Neural cell (in vitro differentiated cells): Measurements from ENCODE around the gene DNAJC15. TPM values are rescaled to one million over a fixed set of nuclear protein-coding genes. Genes with fewer than 3 reads are reported as not detected.

Experiments used
- H2AFZ ChIP-seq: fragments of 200-600, 300-800 bp; sonication (generic), shearing (Covaris generic); 2 replicates; pipeline ENCODE4 v1.6.0; 2014; ENCODE audit warnings: low read depth, mild to moderate bottlenecking, antibody characterized with exemption, low read length, moderate library complexity
- H3F3A ChIP-seq: fragments of 200-600 bp; shearing (Covaris generic); 2 replicates; pipeline ENCODE4 v1.6.1; 2016; ENCODE audit warnings: mild to moderate bottlenecking, moderate library complexity, mixed read lengths, antibody characterized with exemption, low read length; ENCODE audit not compliant: insufficient read depth, poor library complexity, severe bottlenecking
- H3K27ac ChIP-seq: fragments of 200-600, 300-800 bp; sonication (generic), shearing (Covaris generic); 2 replicates; pipeline ENCODE4 v1.5.1; 2014; ENCODE audit warnings: mild to moderate bottlenecking, low read length, moderate library complexity
- H3K27me3 ChIP-seq: fragments of 300-800, 200-600 bp; sonication (generic), shearing (Covaris generic); 2 replicates; pipeline ENCODE4 v1.6.0; 2014; ENCODE audit warnings: mild to moderate bottlenecking, low read depth, low read length, moderate library complexity; ENCODE audit not compliant: insufficient read depth
- H3K36me3 ChIP-seq: fragments of 300-800, 200-600 bp; sonication (generic), shearing (Covaris generic); 2 replicates; pipeline ENCODE4 v1.5.1; 2014; ENCODE audit warnings: mild to moderate bottlenecking, antibody characterized with exemption, low read length, moderate library complexity; ENCODE audit not compliant: insufficient read depth
- H3K4me2 ChIP-seq: fragments of 300-800, 200-600 bp; sonication (generic), shearing (Covaris generic); 2 replicates; pipeline ENCODE4 v1.6.0; 2014; ENCODE audit warnings: mild to moderate bottlenecking, low read length
- H3K4me3 ChIP-seq: fragments of 300-800, 200-600 bp; sonication (generic), shearing (Covaris generic); 2 replicates; pipeline ENCODE4 v1.5.1; 2014; ENCODE audit warnings: mild to moderate bottlenecking, low read length, moderate library complexity
- H3K79me2 ChIP-seq: fragments of 200-600 bp; shearing (Covaris generic); replicated peaks from 2 replicates; pipeline ENCODE4 v1.6.0; 2014; ENCODE audit warnings: mild to moderate bottlenecking, low read length, moderate library complexity; ENCODE audit not compliant: insufficient read depth
- H3K9ac ChIP-seq: fragments of 300-800, 200-600 bp; sonication (generic), shearing (Covaris generic); 2 replicates; pipeline ENCODE4 v1.6.1; 2016; ENCODE audit warnings: mild to moderate bottlenecking, low read length, mixed read lengths
- H3K9me2 ChIP-seq: fragments of 200-600 bp; shearing (Covaris generic); 2 replicates; pipeline ENCODE4 v1.6.1; 2016; ENCODE audit warnings: mild to moderate bottlenecking, low read length, mixed read lengths; ENCODE audit not compliant: insufficient read depth
- H3K9me3 ChIP-seq: fragments of 200-600, 300-800 bp; sonication (generic), shearing (Covaris generic); 2 replicates; pipeline ENCODE4 v1.6.1; 2016; ENCODE audit warnings: mild to moderate bottlenecking, mixed run types, low read length, moderate library complexity, mixed read lengths
- H4K20me1 ChIP-seq: fragments of 200-600 bp; shearing (Covaris generic); 2 replicates; pipeline ENCODE4 v1.6.1; 2016; ENCODE audit warnings: mild to moderate bottlenecking, mixed run types; ENCODE audit not compliant: insufficient read depth
- EP300 ChIP-seq: fragments of 450-650 bp; conservative IDR thresholded peaks from 2 replicates; pipeline ENCODE4 v1.6.1; 2014; ENCODE audit warnings: antibody characterized with exemption, mild to moderate bottlenecking, moderate library complexity; ENCODE audit not compliant: poor library complexity, severe bottlenecking
- EZH2 ChIP-seq: fragments of 200-600, 300-800 bp; shearing (Covaris generic), sonication (generic); IDR thresholded peaks from 2 replicates; pipeline ENCODE4 v1.6.1; 2014; ENCODE audit warnings: antibody characterized with exemption, low read length, borderline replicate concordance, mild to moderate bottlenecking; ENCODE audit not compliant: insufficient read depth, poor library complexity, severe bottlenecking
- MXI1 ChIP-seq: fragments of 450-650 bp; conservative IDR thresholded peaks from 2 replicates; pipeline ENCODE4 v1.6.1; 2014; ENCODE audit warnings: antibody characterized with exemption, mild to moderate bottlenecking; ENCODE audit not compliant: poor library complexity, severe bottlenecking
- POLR2AphosphoS5 ChIP-seq: IDR thresholded peaks from 2 replicates; pipeline ENCODE4 v1.6.1; 2012
- RAD21 ChIP-seq: fragments of 450-650 bp; conservative IDR thresholded peaks from 2 replicates; pipeline ENCODE4 v1.6.1; 2014; ENCODE audit warnings: antibody characterized with exemption, mild to moderate bottlenecking, moderate library complexity
- SMC3 ChIP-seq: fragments of 450-650 bp; conservative IDR thresholded peaks from 2 replicates; pipeline ENCODE4 v1.6.1; 2014; ENCODE audit warnings: antibody characterized with exemption, mild to moderate bottlenecking, moderate library complexity; ENCODE audit not compliant: poor library complexity
- TAF1 ChIP-seq: IDR thresholded peaks from 2 replicates; pipeline ENCODE4 v1.6.1; 2012; ENCODE audit warnings: low read depth
- polyA plus RNA-seq: library from polyadenylated mRNA; depleted of rRNA; stranded (reverse); fragments of >200 nt; gene quantifications from 2 replicates; pipeline ENCODE4 v1.2.3, GENCODE V29; 2014
- TF ChIP-seq, protein P1 (sequence below): IDR thresholded peaks from 2 replicates; pipeline ENCODE4 v1.6.1; 2012; ENCODE audit warnings: borderline replicate concordance
- TF ChIP-seq, protein P2 (sequence below): fragments of 450-650 bp; IDR thresholded peaks from 2 replicates; pipeline ENCODE4 v1.5.1; 2014; ENCODE audit warnings: antibody characterized with exemption, mild to moderate bottlenecking, moderate library complexity; ENCODE audit not compliant: poor library complexity, severe bottlenecking

The DNAJC15 gene
- polyA plus RNA-seq, 1 donor from 2014 or later = 0.84 TPM

DNA sequence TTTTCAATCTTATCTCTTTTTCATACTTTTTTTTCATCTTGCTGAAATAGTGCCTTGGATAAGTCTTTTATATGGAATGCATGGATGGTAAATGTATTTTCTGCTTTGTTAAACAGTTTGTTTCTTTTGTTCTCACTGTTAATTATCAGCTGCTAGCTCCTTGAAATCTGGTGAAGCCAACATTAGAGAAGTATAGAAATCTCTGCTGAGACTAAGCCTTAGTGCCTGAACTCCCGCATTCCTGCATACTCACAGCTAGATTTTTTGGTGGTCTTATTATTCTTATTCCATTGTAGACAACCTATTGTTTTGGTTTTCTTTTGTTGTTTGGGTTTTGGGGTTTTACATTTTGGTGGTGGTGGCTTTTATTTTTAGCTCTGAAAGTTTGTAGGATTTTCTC is 48.4 kb downstream of the DNAJC15 start:
- Histone ChIP-seq H3K27ac (no peak overlapping the region), H3K9me2 (no peaks in the 10 kb centered on the region), H3K4me3 (no peak overlapping the region), H3K9me3 (no peaks in the 10 kb centered on the region), H4K20me1 (no peaks in the 10 kb centered on the region), H3K36me3 (no peaks in the 10 kb centered on the region), H3K27me3 (no peaks in the 10 kb centered on the region), H2AFZ (no peak overlapping the region), H3K4me2 (no peak overlapping the region), H3K9ac (no peak overlapping the region), H3K79me2 (no peaks in the 10 kb centered on the region), H3F3A (no peaks in the 10 kb centered on the region)
- TF ChIP-seq EZH2 (no peak), RAD21 (no peak), TAF1 (no peak), MXI1 (no peak), EP300 (no peak), SMC3 (no peak), POLR2AphosphoS5 (no peak)
- TF ChIP-seq, protein P1, sequence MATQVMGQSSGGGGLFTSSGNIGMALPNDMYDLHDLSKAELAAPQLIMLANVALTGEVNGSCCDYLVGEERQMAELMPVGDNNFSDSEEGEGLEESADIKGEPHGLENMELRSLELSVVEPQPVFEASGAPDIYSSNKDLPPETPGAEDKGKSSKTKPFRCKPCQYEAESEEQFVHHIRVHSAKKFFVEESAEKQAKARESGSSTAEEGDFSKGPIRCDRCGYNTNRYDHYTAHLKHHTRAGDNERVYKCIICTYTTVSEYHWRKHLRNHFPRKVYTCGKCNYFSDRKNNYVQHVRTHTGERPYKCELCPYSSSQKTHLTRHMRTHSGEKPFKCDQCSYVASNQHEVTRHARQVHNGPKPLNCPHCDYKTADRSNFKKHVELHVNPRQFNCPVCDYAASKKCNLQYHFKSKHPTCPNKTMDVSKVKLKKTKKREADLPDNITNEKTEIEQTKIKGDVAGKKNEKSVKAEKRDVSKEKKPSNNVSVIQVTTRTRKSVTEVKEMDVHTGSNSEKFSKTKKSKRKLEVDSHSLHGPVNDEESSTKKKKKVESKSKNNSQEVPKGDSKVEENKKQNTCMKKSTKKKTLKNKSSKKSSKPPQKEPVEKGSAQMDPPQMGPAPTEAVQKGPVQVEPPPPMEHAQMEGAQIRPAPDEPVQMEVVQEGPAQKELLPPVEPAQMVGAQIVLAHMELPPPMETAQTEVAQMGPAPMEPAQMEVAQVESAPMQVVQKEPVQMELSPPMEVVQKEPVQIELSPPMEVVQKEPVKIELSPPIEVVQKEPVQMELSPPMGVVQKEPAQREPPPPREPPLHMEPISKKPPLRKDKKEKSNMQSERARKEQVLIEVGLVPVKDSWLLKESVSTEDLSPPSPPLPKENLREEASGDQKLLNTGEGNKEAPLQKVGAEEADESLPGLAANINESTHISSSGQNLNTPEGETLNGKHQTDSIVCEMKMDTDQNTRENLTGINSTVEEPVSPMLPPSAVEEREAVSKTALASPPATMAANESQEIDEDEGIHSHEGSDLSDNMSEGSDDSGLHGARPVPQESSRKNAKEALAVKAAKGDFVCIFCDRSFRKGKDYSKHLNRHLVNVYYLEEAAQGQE = no peak
- TF ChIP-seq, protein P2, sequence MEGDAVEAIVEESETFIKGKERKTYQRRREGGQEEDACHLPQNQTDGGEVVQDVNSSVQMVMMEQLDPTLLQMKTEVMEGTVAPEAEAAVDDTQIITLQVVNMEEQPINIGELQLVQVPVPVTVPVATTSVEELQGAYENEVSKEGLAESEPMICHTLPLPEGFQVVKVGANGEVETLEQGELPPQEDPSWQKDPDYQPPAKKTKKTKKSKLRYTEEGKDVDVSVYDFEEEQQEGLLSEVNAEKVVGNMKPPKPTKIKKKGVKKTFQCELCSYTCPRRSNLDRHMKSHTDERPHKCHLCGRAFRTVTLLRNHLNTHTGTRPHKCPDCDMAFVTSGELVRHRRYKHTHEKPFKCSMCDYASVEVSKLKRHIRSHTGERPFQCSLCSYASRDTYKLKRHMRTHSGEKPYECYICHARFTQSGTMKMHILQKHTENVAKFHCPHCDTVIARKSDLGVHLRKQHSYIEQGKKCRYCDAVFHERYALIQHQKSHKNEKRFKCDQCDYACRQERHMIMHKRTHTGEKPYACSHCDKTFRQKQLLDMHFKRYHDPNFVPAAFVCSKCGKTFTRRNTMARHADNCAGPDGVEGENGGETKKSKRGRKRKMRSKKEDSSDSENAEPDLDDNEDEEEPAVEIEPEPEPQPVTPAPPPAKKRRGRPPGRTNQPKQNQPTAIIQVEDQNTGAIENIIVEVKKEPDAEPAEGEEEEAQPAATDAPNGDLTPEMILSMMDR = no peak

DNA sequence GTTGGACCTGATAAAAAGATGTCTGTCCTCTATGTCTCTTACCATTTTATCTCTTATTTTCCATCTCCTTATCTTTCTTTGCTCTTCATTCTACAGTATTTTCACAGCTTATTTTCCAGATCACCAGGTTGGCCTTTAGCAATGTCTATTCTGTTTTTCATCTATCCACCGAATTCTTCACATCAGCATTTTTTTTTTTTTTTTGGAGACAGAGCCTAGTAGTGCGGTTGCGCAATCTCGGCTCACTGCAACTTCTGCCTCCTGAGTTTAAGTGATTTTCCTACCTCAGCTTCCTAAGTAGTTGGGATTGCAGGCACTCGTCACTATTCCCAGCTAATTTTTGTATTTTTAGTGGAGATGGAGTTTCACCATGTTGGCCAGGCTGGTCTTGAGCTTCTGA is 49.0 kb downstream of the DNAJC15 start:
- Histone ChIP-seq H3K27ac (no peak overlapping the region), H3K9me3 (no peaks in the 10 kb centered on the region), H3K27me3 (no peaks in the 10 kb centered on the region), H3K4me2 (no peak overlapping the region), H3K9ac (no peak overlapping the region), H4K20me1 (no peaks in the 10 kb centered on the region), H3K36me3 (no peaks in the 10 kb centered on the region), H3K4me3 (no peak overlapping the region), H3K79me2 (no peaks in the 10 kb centered on the region), H3K9me2 (no peaks in the 10 kb centered on the region), H3F3A (no peaks in the 10 kb centered on the region), H2AFZ (no peak overlapping the region)
- no peak for TF ChIP-seq EP300
- TF ChIP-seq, protein P2 = no peak
- TF ChIP-seq SMC3 = no peak
- no peak for TF ChIP-seq EZH2
